Measurements from ENCODE around the gene COL6A1.

DNA sequence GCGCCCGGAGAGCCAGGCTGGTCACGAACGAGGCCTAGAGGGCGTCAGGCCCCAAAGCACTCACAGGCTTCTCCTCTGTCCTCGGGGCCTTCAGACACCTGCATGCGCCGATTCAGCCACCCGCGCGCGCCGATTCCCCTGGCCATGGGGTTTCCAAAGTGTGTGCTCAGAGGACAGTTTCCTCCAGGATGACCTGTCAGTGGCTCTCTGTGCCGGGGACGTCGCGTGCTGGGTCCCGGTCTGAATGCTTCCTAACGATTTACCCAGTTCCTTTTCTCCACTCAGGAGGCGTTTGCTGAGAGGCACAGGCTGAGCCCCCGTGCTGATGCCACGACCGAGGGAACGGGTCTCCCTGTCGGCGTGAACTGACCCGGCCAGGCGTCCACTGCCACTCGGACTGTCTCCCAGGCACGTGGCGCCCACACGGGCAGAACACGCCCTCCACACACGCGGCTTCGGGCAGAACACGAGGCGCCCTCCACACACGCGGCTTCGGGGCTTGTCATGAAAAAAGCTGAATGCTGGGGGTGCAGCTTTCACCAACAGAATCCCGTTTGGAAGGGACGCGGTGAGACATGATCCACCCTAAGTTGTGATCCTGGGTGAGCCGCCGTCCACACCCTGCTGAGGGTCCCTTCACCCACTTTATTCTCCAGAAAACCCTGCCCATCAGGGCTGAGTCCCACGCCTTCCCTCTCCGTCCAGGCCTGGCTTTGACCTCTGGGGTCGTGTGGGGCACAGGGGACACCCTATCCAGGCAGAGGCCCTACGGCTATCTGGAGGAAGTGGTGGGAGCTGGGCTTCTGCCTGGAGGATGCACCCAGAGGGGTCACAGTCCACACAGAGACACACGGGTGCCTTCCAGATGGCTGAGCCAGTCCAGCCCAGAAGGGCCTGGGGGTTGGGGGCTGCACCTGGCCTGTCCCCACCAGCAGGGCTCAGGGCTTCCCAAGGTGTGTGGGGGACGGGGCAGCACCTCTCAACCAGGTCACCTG is 56.1 kb downstream of the COL6A1 start:
- TF ChIP-seq CTCF (IDR thresholded peaks at IDR 0.05) (no peak), EZH2 (IDR thresholded peaks at IDR 0.05) (no peak), EZH2phosphoT487 (IDR thresholded peaks at IDR 0.05) (no peak)

All from neural progenitor cell (in vitro differentiated cells).